IMR-90 (cell line): ENCODE results near the gene ADAMTS14.

Experiments
- CEBPB ChIP-seq: IDR thresholded peaks from 2 replicates; pipeline ENCODE4 v1.6.1; 2012; ENCODE audit warnings: low read depth, low read length, improper control_type of control experiment
- CTCF ChIP-seq: conservative IDR thresholded peaks from 2 replicates; pipeline ENCODE4 v1.5.1; 2012; ENCODE audit warnings: mild to moderate bottlenecking, low read depth, low read length, improper control_type of control experiment
- POLR2A ChIP-seq: IDR thresholded peaks from 2 replicates; pipeline ENCODE4 v1.6.1; 2012; ENCODE audit warnings: mild to moderate bottlenecking, low read depth, low read length
- RAD21 ChIP-seq: IDR thresholded peaks from 2 replicates; pipeline ENCODE4 v1.6.1; 2012; ENCODE audit warnings: low read length, improper control_type of control experiment
- USF2 ChIP-seq: fragments of 150-350 bp; IDR thresholded peaks from 2 replicates; pipeline ENCODE4 v1.6.1; 2017; ENCODE audit warnings: mild to moderate bottlenecking, antibody characterized with exemption, low read length, low read depth

GRCh38 chr10:70699659-70700174 lies 27.4 kb downstream of the ADAMTS14 start:
- no peak for TF ChIP-seq CTCF
- no peak for TF ChIP-seq RAD21
- TF ChIP-seq CEBPB = no peak
- TF ChIP-seq USF2 = no peak
- TF ChIP-seq POLR2A = no peak
